Muscle of leg (tissue), 11 donors: ENCODE data around the gene ARHGAP33. TPM values are rescaled to one million over a fixed set of nuclear protein-coding genes. Genes with fewer than 3 reads are reported as not detected.

ENCODE experiments used
- DNase-seq: peaks from one replicate; pipeline ENCODE4 v3.0.0; 2013
- H3K27ac ChIP-seq: one replicate; pipeline ENCODE4 v1.5.1; 2013; ENCODE audit warnings: mild to moderate bottlenecking, low read length, control low read depth
- H3K27me3 ChIP-seq: one replicate; pipeline ENCODE4 v1.6.1; 2013; ENCODE audit warnings: low read length; ENCODE audit not compliant: control insufficient read depth, insufficient read depth
- H3K36me3 ChIP-seq: one replicate; pipeline ENCODE4 v1.6.1; 2013; ENCODE audit warnings: low read length; ENCODE audit not compliant: control insufficient read depth, insufficient read depth
- H3K4me1 ChIP-seq: one replicate; pipeline ENCODE4 v1.6.1; 2013; ENCODE audit warnings: low read length; ENCODE audit not compliant: control insufficient read depth, insufficient read depth
- H3K4me3 ChIP-seq: one replicate; pipeline ENCODE4 v1.5.1; 2013; ENCODE audit warnings: low read length, control low read depth
- H3K9me3 ChIP-seq: replicated peaks from 2 replicates; pipeline ENCODE4 v1.6.1; 2013; ENCODE audit warnings: low read depth, low read length; ENCODE audit not compliant: control insufficient read depth
- WGBS: methylation state at CpG from one replicate; pipeline ENCODE4 v1.1.5; 2013; ENCODE audit warnings: missing lambda C conversion rate; ENCODE audit not compliant: insufficient coverage; 5-methylcytosine and 5-hydroxymethylcytosine counted together
- polyA plus RNA-seq, 8 donors: library from polyadenylated mRNA; unstranded; fragments of 120-200 nt; gene quantifications; one replicate each; pipeline versions ENCODE4 v1.2.1 to v1.2.3, GENCODE V29; 2013; ENCODE audit warnings: inconsistent platforms in 1 of 8, low replicate concordance in 1 of 8; ENCODE audit not compliant: insufficient read length in 8 of 8, insufficient read depth in 1 of 8
- total RNA-seq: library from RNA; stranded (reverse); fragments of 120-200 nt; gene quantifications from one replicate; pipeline ENCODE4 v1.2.4, GENCODE V29; 2013

The ARHGAP33 gene
- total and polyA plus RNA-seq, 9 donors, result 3.6 to 28.5 (median 18.6) TPM

DNA sequence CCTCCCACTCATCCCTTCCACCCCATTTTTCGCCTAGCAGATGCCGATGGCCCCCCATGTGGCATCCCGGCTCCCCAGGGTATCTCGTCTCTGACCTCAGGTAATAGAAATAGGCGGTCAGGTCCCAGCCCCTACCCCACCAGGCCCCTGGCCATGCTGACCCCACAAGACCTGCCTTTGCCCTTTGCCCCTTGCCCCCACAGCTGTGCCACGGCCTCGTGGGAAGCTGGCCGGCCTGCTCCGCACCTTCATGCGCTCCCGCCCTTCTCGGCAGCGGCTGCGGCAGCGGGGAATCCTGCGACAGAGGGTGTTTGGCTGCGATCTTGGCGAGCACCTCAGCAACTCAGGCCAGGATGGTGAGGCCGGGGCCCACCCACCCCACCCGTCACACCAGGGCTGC is 5.4 kb downstream of the ARHGAP33 start:
- peaks cover 12% of the 10 kb centered on the region for H3K4me1 ChIP-seq
- WGBS, result 94% methylated on average over 15 of the region's 20 CpGs
- DNase-seq, result no peak
- H3K9me3 ChIP-seq, result no peaks in the 10 kb centered on the region
- no peak overlapping the region for H3K4me3 ChIP-seq
- H3K27ac ChIP-seq, result no peak overlapping the region
- peaks cover 49% of the 10 kb centered on the region for H3K36me3 ChIP-seq
- no peaks in the 10 kb centered on the region for H3K27me3 ChIP-seq

DNA sequence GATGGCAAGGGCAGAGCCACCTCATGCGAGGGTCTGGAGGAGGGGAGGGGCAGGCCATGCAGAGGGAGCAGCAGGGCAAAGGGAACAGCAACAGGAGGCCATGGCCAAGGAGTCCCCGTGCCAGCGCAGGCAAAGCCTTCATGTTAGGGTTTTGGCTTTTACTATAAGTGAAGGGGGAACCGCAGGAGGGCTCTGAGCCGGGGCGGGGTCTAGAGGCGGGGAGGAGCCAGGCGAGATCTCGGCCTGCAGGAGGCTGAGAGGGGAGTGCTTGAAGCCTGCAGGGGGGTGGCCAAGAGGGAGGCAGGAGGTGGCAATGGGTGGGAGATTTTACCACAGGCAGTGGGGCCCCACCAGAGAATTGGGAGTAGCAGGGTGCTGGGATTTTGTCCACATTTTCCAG is 6.3 kb downstream of the ARHGAP33 start:
- no peak for DNase-seq
- H3K27me3 ChIP-seq, result no peaks in the 10 kb centered on the region
- H3K4me1 ChIP-seq, result peaks cover 6% of the 10 kb centered on the region
- no peak overlapping the region for H3K27ac ChIP-seq
- 58% methylated on average over 8 of the region's 9 CpGs for WGBS
- H3K36me3 ChIP-seq, result peaks cover 49% of the 10 kb centered on the region
- H3K9me3 ChIP-seq, result no peaks in the 10 kb centered on the region
- no peak overlapping the region for H3K4me3 ChIP-seq

- no peak for DNase-seq
- H3K9me3 ChIP-seq, result no peaks in the 10 kb centered on the region
- no peaks in the 10 kb centered on the region for H3K4me1 ChIP-seq
- no peak overlapping the region for H3K27ac ChIP-seq
- no peaks in the 10 kb centered on the region for H3K27me3 ChIP-seq
- peaks cover 48% of the 10 kb centered on the region for H3K36me3 ChIP-seq
- no peak overlapping the region for H3K4me3 ChIP-seq
- WGBS, result 98% methylated on average over 8 of the region's 12 CpGs
Measured at GRCh38 chr19:35782589-35782988, 7.2 kb downstream of the ARHGAP33 start.

GRCh38 chr19:35783469-35784434 is 8.4 kb downstream of the ARHGAP33 start:
- Histone ChIP-seq H3K9me3 (no peaks in the 10 kb centered on the region), H3K27ac (no peak overlapping the region), H3K27me3 (no peaks in the 10 kb centered on the region), H3K4me3 (no peak overlapping the region), H3K4me1 (no peaks in the 10 kb centered on the region), H3K36me3 (peaks cover 40% of the 10 kb centered on the region)
- WGBS, result 67% methylated on average over 20 of the region's 28 CpGs
- peak; percentile 4 for DNase-seq

GRCh38 chr19:35784503-35785338 is 9.4 kb downstream of the ARHGAP33 start:
- DNase-seq, result peak; percentile 1
- H3K27ac ChIP-seq, result no peak overlapping the region
- 60% methylated on average over 35 of the region's 45 CpGs for WGBS
- H3K36me3 ChIP-seq, result peaks cover 35% of the 10 kb centered on the region
- no peaks in the 10 kb centered on the region for H3K9me3 ChIP-seq
- no peaks in the 10 kb centered on the region for H3K4me1 ChIP-seq
- no peak overlapping the region for H3K4me3 ChIP-seq
- H3K27me3 ChIP-seq, result no peaks in the 10 kb centered on the region

- Histone ChIP-seq H3K4me1 (no peaks in the 10 kb centered on the region), H3K9me3 (no peaks in the 10 kb centered on the region), H3K27me3 (no peaks in the 10 kb centered on the region), H3K36me3 (peaks cover 32% of the 10 kb centered on the region), H3K27ac (no peak overlapping the region), H3K4me3 (no peak overlapping the region)
- 79% methylated on average over 5 of the region's 10 CpGs for WGBS
- DNase-seq, result peak; percentile 1
Measured at GRCh38 chr19:35785339-35785627, 9.9 kb downstream of the ARHGAP33 start.

DNA sequence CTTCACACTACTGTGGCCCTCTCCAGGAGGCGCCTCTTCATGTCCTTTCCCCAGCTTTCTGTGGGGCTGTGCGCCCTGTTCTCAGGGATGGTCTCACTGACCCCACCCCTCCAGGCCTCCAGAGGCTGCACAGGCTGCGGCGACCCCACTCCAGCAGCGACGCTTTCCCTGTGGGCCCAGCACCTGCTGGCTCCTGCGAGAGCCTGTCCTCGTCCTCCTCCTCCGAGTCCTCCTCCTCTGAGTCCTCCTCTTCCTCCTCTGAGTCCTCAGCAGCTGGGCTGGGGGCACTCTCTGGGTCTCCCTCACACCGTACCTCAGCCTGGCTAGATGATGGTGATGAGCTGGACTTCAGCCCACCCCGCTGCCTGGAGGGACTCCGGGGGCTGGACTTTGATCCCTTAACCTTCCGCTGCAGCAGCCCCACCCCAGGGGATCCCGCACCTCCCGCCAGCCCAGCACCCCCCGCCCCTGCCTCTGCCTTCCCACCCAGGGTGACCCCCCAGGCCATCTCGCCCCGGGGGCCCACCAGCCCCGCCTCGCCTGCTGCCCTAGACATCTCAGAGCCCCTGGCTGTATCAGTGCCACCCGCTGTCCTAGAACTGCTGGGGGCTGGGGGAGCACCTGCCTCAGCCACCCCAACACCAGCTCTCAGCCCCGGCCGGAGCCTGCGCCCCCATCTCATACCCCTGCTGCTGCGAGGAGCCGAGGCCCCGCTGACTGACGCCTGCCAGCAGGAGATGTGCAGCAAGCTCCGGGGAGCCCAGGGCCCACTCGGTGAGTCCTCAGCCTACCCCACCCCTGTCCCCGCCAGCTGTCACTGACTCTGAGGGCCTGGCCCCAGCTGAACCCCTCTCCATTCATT is 11.2 kb downstream of the ARHGAP33 start:
- no peak overlapping the region for H3K27ac ChIP-seq
- H3K4me3 ChIP-seq, result no peak overlapping the region
- peak; percentile 1 for DNase-seq
- H3K4me1 ChIP-seq, result no peaks in the 10 kb centered on the region
- WGBS, result 78% methylated on average over 26 of the region's 31 CpGs
- no peaks in the 10 kb centered on the region for H3K27me3 ChIP-seq
- H3K9me3 ChIP-seq, result no peaks in the 10 kb centered on the region
- peaks cover 22% of the 10 kb centered on the region for H3K36me3 ChIP-seq

DNA sequence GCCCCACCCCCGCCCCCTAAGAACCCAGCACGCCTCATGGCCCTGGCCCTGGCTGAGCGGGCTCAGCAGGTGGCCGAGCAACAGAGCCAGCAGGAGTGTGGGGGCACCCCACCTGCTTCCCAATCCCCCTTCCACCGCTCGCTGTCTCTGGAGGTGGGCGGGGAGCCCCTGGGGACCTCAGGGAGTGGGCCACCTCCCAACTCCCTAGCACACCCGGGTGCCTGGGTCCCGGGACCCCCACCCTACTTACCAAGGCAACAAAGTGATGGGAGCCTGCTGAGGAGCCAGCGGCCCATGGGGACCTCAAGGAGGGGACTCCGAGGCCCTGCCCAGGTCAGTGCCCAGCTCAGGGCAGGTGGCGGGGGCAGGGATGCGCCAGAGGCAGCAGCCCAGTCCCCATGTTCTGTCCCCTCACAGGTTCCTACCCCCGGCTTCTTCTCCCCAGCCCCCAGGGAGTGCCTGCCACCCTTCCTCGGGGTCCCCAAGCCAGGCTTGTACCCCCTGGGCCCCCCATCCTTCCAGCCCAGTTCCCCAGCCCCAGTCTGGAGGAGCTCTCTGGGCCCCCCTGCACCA is 11.9 kb downstream of the ARHGAP33 start:
- DNase-seq, result no peak
- Histone ChIP-seq H3K4me3 (no peak overlapping the region), H3K27ac (no peak overlapping the region), H3K36me3 (peaks cover 15% of the 10 kb centered on the region), H3K27me3 (no peaks in the 10 kb centered on the region), H3K4me1 (no peaks in the 10 kb centered on the region), H3K9me3 (no peaks in the 10 kb centered on the region)
- WGBS, result 89% methylated on average over 8 of the region's 15 CpGs

DNA sequence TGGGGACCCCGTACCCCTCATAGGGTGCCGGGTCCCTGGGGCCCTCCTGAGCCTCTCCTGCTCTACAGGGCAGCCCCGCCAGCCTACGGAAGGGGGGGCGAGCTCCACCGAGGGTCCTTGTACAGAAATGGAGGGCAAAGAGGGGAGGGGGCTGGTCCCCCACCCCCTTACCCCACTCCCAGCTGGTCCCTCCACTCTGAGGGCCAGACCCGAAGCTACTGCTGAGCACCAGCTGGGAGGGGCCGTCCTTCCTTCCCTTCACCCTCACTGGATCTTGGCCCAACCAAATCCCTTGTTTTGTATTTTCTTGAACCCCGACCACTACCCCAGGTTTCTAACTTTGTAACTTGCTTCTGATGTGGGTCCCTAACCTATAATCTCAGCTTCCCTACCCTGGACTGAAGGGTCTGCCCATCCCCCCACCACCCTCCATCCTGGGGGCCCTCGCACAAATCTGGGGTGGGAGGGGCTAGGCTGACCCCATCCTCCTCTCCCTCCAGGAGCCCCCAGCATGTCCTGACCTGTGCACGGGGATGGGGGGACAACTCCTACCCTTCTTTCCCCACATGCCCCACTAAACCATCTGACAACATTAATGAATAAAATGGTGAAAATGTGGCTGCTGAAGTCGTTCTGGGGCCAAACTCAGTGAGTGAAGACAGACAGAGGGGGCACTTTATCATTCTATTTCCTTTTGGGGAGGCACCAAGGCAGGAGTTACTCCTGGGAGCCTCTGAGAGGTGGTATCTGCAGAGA is 13.0 kb downstream of the ARHGAP33 start:
- WGBS, result 73% methylated on average over 4 of the region's 12 CpGs
- no peaks in the 10 kb centered on the region for H3K9me3 ChIP-seq
- no peak overlapping the region for H3K4me3 ChIP-seq
- H3K27me3 ChIP-seq, result no peaks in the 10 kb centered on the region
- H3K27ac ChIP-seq, result no peak overlapping the region
- peaks cover 9% of the 10 kb centered on the region for H3K36me3 ChIP-seq
- no peak for DNase-seq
- H3K4me1 ChIP-seq, result no peaks in the 10 kb centered on the region
